IPS-18a (cell line): ENCODE data around the gene NEURL4.
A peak's percentile ranks its signal among the peaks of the same experiment; 100 is the strongest.

Experiments used
- H3K27ac ChIP-seq: one replicate; pipeline ENCODE4 v1.5.1; 2013; ENCODE audit warnings: low read length
- H3K27me3 ChIP-seq: one replicate; pipeline ENCODE4 v1.6.1; 2013; ENCODE audit warnings: mild to moderate bottlenecking, low read length; ENCODE audit not compliant: control insufficient read depth, insufficient read depth
- H3K36me3 ChIP-seq: one replicate; pipeline ENCODE4 v1.6.1; 2013; ENCODE audit warnings: low read depth, low read length; ENCODE audit not compliant: control insufficient read depth
- H3K4me1 ChIP-seq: one replicate; pipeline ENCODE4 v1.6.1; 2013; ENCODE audit warnings: low read depth, low read length; ENCODE audit not compliant: control insufficient read depth
- H3K4me3 ChIP-seq: one replicate; pipeline ENCODE4 v1.5.1; 2013; ENCODE audit warnings: low read length
- H3K9ac ChIP-seq: one replicate; pipeline ENCODE4 v1.6.1; 2013; ENCODE audit warnings: mild to moderate bottlenecking, low read length, moderate library complexity
- H3K9me3 ChIP-seq: one replicate; pipeline ENCODE4 v1.6.1; 2013; ENCODE audit warnings: low read depth, low read length; ENCODE audit not compliant: control insufficient read depth

The NEURL4 gene

GRCh38 chr17:7280519-7281073 lies 48.5 kb downstream of the NEURL4 start:
- Histone ChIP-seq H3K9ac (peak overlapping the region; percentile 64), H3K27ac (no peak overlapping the region), H3K27me3 (peaks cover 13% of the 10 kb centered on the region), H3K4me3 (peak overlapping the region; percentile 61), H3K36me3 (peaks cover 3% of the 10 kb centered on the region), H3K4me1 (peaks cover 10% of the 10 kb centered on the region), H3K9me3 (no peaks in the 10 kb centered on the region)

DNA sequence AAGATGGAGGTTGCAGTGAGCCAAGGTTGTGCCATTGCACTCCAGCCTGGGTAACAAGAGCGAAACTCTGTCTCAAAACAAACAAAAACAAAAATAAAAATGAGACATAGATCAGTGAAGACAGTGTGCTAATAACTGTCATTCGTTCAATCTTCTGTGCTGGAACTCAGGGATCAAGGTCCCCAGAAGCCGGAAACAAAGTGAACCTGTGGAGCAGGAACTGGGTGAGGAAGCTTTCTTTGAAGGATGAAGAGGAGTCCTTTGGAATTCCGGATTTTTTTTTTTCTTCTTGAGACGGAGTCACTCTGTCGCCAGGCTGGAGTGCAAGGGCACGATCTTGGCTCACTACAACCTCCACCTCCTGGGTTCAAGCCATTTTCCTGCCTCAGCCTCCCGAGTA lies 49.7 kb downstream of the NEURL4 start:
- Histone ChIP-seq H3K4me3 (no peak overlapping the region), H3K9me3 (no peaks in the 10 kb centered on the region), H3K27ac (no peak overlapping the region), H3K9ac (no peak overlapping the region), H3K4me1 (peaks cover 10% of the 10 kb centered on the region), H3K27me3 (peaks cover 13% of the 10 kb centered on the region), H3K36me3 (no peaks in the 10 kb centered on the region)

GRCh38 chr17:7266784-7267183 lies 62.4 kb downstream of the NEURL4 start:
- H3K4me3 ChIP-seq, result no peak overlapping the region
- no peaks in the 10 kb centered on the region for H3K36me3 ChIP-seq
- H3K9me3 ChIP-seq, result no peaks in the 10 kb centered on the region
- no peak overlapping the region for H3K27ac ChIP-seq
- peaks cover 3% of the 10 kb centered on the region for H3K4me1 ChIP-seq
- H3K27me3 ChIP-seq, result peaks cover 22% of the 10 kb centered on the region
- H3K9ac ChIP-seq, result no peak overlapping the region
